ENCODE measurements around the gene CHPT1. TPM values are rescaled to one million over a fixed set of nuclear protein-coding genes. Genes with fewer than 3 reads are reported as not detected.

Gene CHPT1
- total and polyA plus RNA-seq, 2 of the 13 experiments (the other 11 are each of a cell fraction or from before 2014, with no cell fraction given): 117 to 178 TPM

DNA sequence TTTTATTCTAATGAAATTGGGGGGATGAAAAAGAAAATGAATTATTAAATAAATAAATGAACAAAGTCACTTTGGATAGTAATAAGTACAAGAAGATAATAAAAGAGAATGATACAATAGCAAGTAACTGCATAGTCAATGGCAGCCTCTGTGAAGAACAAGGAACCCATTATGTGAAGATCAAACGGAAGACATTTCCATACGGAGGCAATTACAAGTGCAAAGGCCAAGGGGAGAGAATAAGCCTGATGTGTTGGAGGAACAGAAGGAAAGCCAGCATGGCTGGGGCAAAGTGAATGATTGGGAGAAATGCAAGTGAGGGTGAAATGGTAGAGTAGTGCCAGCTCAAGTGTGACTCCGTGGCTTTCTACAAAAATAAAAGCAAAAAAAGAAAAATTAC lies 43.9 kb upstream of the CHPT1 start (continued):
- TF ChIP-seq, protein P1, sequence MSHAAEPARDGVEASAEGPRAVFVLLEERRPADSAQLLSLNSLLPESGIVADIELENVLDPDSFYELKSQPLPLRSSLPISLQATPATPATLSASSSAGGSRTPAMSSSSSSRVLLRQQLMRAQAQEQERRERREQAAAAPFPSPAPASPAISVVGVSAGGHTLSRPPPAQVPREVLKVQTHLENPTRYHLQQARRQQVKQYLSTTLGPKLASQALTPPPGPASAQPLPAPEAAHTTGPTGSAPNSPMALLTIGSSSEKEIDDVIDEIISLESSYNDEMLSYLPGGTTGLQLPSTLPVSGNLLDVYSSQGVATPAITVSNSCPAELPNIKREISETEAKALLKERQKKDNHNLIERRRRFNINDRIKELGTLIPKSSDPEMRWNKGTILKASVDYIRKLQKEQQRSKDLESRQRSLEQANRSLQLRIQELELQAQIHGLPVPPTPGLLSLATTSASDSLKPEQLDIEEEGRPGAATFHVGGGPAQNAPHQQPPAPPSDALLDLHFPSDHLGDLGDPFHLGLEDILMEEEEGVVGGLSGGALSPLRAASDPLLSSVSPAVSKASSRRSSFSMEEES (CRISPR knock-in tag; IDR thresholded peaks at IDR 0.05): no peak
- TF ChIP-seq RFX1 (IDR thresholded peaks at IDR 0.05) (no peak), EP300 (IDR thresholded peaks at IDR 0.05; ENCODE audit: low read depth in 2 of 2, low read length in 2 of 2) (peak; percentile 22 to 83; a peak in 2 of 4 replicates), EP300 (CRISPR knock-in tag; IDR thresholded peaks at IDR 0.05; ENCODE audit: borderline replicate concordance) (peak; percentile 54; the same call in 1 of the 2 replicates), ZNF672 (CRISPR knock-in tag; IDR thresholded peaks at IDR 0.05) (no peak), ZNF256 (CRISPR knock-in tag; conservative IDR thresholded peaks at IDR 0.05) (no peak), ARID2 (CRISPR knock-in tag; IDR thresholded peaks at IDR 0.05; ENCODE audit: borderline replicate concordance) (no peak), GATA4 (IDR thresholded peaks at IDR 0.05; ENCODE audit: borderline replicate concordance, low read depth) (no peak), FOSL2 (CRISPR knock-in tag; IDR thresholded peaks at IDR 0.05) (0 out of 2 replicates have a peak, but pooled peaks have one; percentile 32), RAD21 (CRISPR knock-in tag; IDR thresholded peaks at IDR 0.05) (0 out of 2 replicates have a peak, but pooled peaks have one; percentile 10), HNF4G (IDR thresholded peaks at IDR 0.05; ENCODE audit: borderline replicate concordance, low read depth, low read length) (peak; percentile 63), HNF4G (CRISPR knock-in tag; IDR thresholded peaks at IDR 0.05; ENCODE audit: borderline replicate concordance, low read depth) (no peak), ZNF775 (CRISPR knock-in tag; IDR thresholded peaks at IDR 0.05; ENCODE audit: borderline replicate concordance) (no peak), ZNF614 (CRISPR knock-in tag; IDR thresholded peaks at IDR 0.05; ENCODE audit: borderline replicate concordance) (0 out of 2 replicates have a peak, but pooled peaks have one; percentile 40), GATAD2A (CRISPR knock-in tag; IDR thresholded peaks at IDR 0.05) (peak; percentile 77), SOX5 (CRISPR knock-in tag; IDR thresholded peaks at IDR 0.05; ENCODE audit: borderline replicate concordance) (peak; percentile 90), ERF (CRISPR knock-in tag; IDR thresholded peaks at IDR 0.05) (no peak), RXRA (CRISPR knock-in tag; IDR thresholded peaks at IDR 0.05) (no peak), ZFP62 (CRISPR knock-in tag; IDR thresholded peaks at IDR 0.05) (no peak), HNF4A (CRISPR knock-in tag; IDR thresholded peaks at IDR 0.05) (peak; percentile 87), RAD51 (IDR thresholded peaks at IDR 0.05; ENCODE audit: borderline replicate concordance) (no peak), ELF3 (CRISPR knock-in tag; IDR thresholded peaks at IDR 0.05) (peak; percentile 35; the same call in 1 of the 2 replicates), ZNF367 (CRISPR knock-in tag; IDR thresholded peaks at IDR 0.05; ENCODE audit: borderline replicate concordance) (no peak)
- TF ChIP-seq, protein P2, sequence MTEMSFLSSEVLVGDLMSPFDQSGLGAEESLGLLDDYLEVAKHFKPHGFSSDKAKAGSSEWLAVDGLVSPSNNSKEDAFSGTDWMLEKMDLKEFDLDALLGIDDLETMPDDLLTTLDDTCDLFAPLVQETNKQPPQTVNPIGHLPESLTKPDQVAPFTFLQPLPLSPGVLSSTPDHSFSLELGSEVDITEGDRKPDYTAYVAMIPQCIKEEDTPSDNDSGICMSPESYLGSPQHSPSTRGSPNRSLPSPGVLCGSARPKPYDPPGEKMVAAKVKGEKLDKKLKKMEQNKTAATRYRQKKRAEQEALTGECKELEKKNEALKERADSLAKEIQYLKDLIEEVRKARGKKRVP (CRISPR knock-in tag; IDR thresholded peaks at IDR 0.05): peak in 1 of 2 experiments; percentile 64; a peak in 1 of 4 replicates
- TF ChIP-seq, protein P3, sequence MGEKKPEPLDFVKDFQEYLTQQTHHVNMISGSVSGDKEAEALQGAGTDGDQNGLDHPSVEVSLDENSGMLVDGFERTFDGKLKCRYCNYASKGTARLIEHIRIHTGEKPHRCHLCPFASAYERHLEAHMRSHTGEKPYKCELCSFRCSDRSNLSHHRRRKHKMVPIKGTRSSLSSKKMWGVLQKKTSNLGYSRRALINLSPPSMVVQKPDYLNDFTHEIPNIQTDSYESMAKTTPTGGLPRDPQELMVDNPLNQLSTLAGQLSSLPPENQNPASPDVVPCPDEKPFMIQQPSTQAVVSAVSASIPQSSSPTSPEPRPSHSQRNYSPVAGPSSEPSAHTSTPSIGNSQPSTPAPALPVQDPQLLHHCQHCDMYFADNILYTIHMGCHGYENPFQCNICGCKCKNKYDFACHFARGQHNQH (CRISPR knock-in tag; IDR thresholded peaks at IDR 0.05): no peak
- TF ChIP-seq, protein P4, sequence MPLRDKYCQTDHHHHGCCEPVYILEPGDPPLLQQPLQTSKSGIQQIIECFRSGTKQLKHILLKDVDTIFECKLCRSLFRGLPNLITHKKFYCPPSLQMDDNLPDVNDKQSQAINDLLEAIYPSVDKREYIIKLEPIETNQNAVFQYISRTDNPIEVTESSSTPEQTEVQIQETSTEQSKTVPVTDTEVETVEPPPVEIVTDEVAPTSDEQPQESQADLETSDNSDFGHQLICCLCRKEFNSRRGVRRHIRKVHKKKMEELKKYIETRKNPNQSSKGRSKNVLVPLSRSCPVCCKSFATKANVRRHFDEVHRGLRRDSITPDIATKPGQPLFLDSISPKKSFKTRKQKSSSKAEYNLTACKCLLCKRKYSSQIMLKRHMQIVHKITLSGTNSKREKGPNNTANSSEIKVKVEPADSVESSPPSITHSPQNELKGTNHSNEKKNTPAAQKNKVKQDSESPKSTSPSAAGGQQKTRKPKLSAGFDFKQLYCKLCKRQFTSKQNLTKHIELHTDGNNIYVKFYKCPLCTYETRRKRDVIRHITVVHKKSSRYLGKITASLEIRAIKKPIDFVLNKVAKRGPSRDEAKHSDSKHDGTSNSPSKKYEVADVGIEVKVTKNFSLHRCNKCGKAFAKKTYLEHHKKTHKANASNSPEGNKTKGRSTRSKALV (CRISPR knock-in tag; IDR thresholded peaks at IDR 0.05): no peak
